Measurements from ENCODE around the gene FBXO34.

GRCh38 chr14:55316564-55316963 is 45.3 kb downstream of the FBXO34 start:
- TF ChIP-seq POLR2A (IDR thresholded peaks at IDR 0.05; ENCODE audit: low read length) (no peak), GATA1 (IDR thresholded peaks at IDR 0.05; ENCODE audit: low read depth, low read length) (no peak)

All from erythroblast (primary cell).